Spleen (tissue), 11 donors: ENCODE data around the gene ZCWPW1. TPM values are rescaled to one million over a fixed set of nuclear protein-coding genes. Genes with fewer than 3 reads are reported as not detected.

Experiments
- DNase-seq: peaks from one replicate; pipeline ENCODE4 v3.0.0-alpha.2; 2020
- H3K27ac ChIP-seq, 8 donors: fragments of 200-600 bp; sonication (generic) in 7 of 8; 1 replicate in 4 of 8; 2 replicates in 4 of 8; pipeline versions ENCODE4 v1.5.0 to v1.8.0; 2016 to 2021; ENCODE audit warnings: inconsistent platforms in 4 of 8, mild to moderate bottlenecking in 4 of 8, moderate library complexity in 1 of 8
- H3K27me3 ChIP-seq, 7 donors: fragments of 200-600 bp; sonication (generic) in 6 of 7; replicated peaks in 1 of 7; 1 replicate in 4 of 7; 2 replicates in 3 of 7; pipeline versions ENCODE4 v1.5.0 to v1.8.0; 2016 to 2021; ENCODE audit warnings: inconsistent platforms in 3 of 7, mild to moderate bottlenecking in 1 of 7
- H3K36me3 ChIP-seq, 6 donors: fragments of 200-600 bp; sonication (generic) in 5 of 6; 1 replicate in 4 of 6; 2 replicates in 2 of 6; pipeline versions ENCODE4 v1.5.0 to v1.8.0; 2016 to 2021; ENCODE audit warnings: inconsistent platforms in 2 of 6
- H3K4me1 ChIP-seq, 6 donors: fragments of 200-600 bp; sonication (generic) in 5 of 6; 1 replicate in 3 of 6; 2 replicates in 3 of 6; pipeline versions ENCODE4 v1.5.0 to v1.8.0; 2016 to 2021; ENCODE audit warnings: inconsistent platforms in 3 of 6
- H3K4me3 ChIP-seq, 8 donors: fragments of 200-600 bp; sonication (generic) in 7 of 8; 1 replicate in 4 of 8; 2 replicates in 4 of 8; pipeline versions ENCODE4 v1.5.0 to v1.8.0; 2016 to 2021; ENCODE audit warnings: inconsistent platforms in 4 of 8, mild to moderate bottlenecking in 4 of 8, moderate library complexity in 2 of 8
- H3K9me3 ChIP-seq, 8 donors: fragments of 200-600 bp; sonication (generic) in 7 of 8; 1 replicate in 4 of 8; 2 replicates in 4 of 8; pipeline versions ENCODE4 v1.5.0 to v1.8.0; 2016 to 2021; ENCODE audit warnings: inconsistent platforms in 4 of 8
- POLR2A ChIP-seq, 3 donors: fragments of 450-650 bp; IDR thresholded peaks; one replicate each; pipeline ENCODE4 v1.5.1; 2017; ENCODE audit warnings: antibody characterized with exemption in 3 of 3, mild to moderate bottlenecking in 1 of 3
- POLR2AphosphoS5 ChIP-seq, 3 donors: sonication (generic); formaldehyde crosslinking; IDR thresholded peaks; one replicate each; pipeline ENCODE4 v1.5.1; 2017; ENCODE audit warnings: antibody characterized with exemption in 3 of 3
- WGBS, 5 donors: extraction: QIAGEN DNeasy Blood & Tissue Kit in 3 of 5; methylation state at CpG; one replicate each; pipeline versions ENCODE4 v1.1.5 to v1.1.7; 2013 to 2018; 5-methylcytosine and 5-hydroxymethylcytosine counted together
- intact Hi-C: fragments of 100-400 bp; cut with DNase I; formaldehyde crosslinking; loops from one replicate; pipeline ENCODE4 v1.15.0; 2023; ENCODE audit warnings: low total_unique reads
- polyA plus RNA-seq, 3 donors: library from polyadenylated mRNA; stranded (reverse); fragments of 200-250 nt; gene quantifications; one replicate each; pipeline ENCODE4 v1.2.1, GENCODE V29; 2013
- total RNA-seq, 7 donors: library from RNA; depleted of rRNA in 3 of 7; stranded (reverse); fragments of >200 nt in 3 of 7; fragmentation: NEBNext Ultra II Directional in 4 of 7; extraction: Animal tissue kit (Norgen Biotek cat#: 25700) in 4 of 7; gene quantifications; one replicate each; pipeline versions ENCODE4 v1.1.0 to v1.2.1, GENCODE V29; 2016 to 2021
- TF ChIP-seq, protein P1 (sequence below), 11 experiments: fragments of 200-600 bp in 7 of 11; fragments of 450-650 bp in 4 of 11; sonication (generic) in 4 of 11; IDR thresholded peaks in 8 of 11; conservative IDR thresholded peaks in 3 of 11; 1 replicate in 7 of 11; 2 replicates in 4 of 11; pipeline versions ENCODE4 v1.4.0 to v1.8.0; 2016 to 2021; ENCODE audit warnings: antibody characterized with exemption in 11 of 11, inconsistent platforms in 4 of 11, mild to moderate bottlenecking in 1 of 11
- donor health status: healthy with polysubstance abuse.
- donor health status: DM: no; HTN: no; CAD: no; lungs with moderate emphysema.
- donor health status: DM: no; HTN: no; CAD: no.
- donor health status: Bipolar disorder and iron deficiency.
- donor health status: healthy.
- donor health status: DM: no; HTN: no; CAD: no.
- donor health status: DM: yes; HTN: yes; CAD: no.

Gene ZCWPW1
- total and polyA plus RNA-seq, 10 donors = 4.5 to 42.6 (median 6.6) TPM

DNA sequence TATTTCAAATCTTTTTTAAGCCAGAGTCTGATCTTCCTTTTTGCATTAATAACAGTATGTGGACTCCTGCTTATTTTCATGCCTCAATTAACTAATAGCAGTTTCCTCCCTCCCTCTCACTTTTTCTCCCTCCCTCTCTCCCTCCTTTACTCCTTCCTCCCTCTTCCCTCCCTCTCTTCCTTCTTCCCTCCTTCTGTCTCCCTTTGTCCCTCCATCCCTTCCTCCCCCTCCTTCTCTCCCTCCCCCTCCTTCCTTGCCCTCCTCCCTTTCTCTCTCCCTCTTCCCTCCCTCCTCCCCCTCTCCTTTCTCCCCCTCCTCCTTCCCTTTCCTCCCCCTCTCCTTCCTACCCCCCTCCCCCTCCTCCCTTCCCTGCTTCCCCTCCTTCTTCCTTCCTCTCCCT lies 2.0 kb downstream of the ZCWPW1 start:
- no peak for TF ChIP-seq POLR2AphosphoS5 (IDR thresholded peaks at IDR 0.05)
- no peak for TF ChIP-seq POLR2A (IDR thresholded peaks at IDR 0.05)
- TF ChIP-seq, protein P1, sequence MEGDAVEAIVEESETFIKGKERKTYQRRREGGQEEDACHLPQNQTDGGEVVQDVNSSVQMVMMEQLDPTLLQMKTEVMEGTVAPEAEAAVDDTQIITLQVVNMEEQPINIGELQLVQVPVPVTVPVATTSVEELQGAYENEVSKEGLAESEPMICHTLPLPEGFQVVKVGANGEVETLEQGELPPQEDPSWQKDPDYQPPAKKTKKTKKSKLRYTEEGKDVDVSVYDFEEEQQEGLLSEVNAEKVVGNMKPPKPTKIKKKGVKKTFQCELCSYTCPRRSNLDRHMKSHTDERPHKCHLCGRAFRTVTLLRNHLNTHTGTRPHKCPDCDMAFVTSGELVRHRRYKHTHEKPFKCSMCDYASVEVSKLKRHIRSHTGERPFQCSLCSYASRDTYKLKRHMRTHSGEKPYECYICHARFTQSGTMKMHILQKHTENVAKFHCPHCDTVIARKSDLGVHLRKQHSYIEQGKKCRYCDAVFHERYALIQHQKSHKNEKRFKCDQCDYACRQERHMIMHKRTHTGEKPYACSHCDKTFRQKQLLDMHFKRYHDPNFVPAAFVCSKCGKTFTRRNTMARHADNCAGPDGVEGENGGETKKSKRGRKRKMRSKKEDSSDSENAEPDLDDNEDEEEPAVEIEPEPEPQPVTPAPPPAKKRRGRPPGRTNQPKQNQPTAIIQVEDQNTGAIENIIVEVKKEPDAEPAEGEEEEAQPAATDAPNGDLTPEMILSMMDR (IDR thresholded peaks at IDR 0.05 in 8 of 11, conservative IDR thresholded peaks at IDR 0.05 in 3 of 11) = no peak
- Histone ChIP-seq H3K27me3 (no peaks in the 10 kb centered on the region), H3K4me3 (no peak overlapping the region), H3K36me3 (peaks cover 0 to 12% (median 0%) of the 10 kb centered on the region in 6 donors), H3K9me3 (no peaks in the 10 kb centered on the region), H3K4me1 (peaks cover 10 to 34% (median 20%) of the 10 kb centered on the region in 6 donors), H3K27ac (no peak overlapping the region)
- no peak for DNase-seq
- intact Hi-C loops = no loop called here

GRCh38 chr7:100425347-100425746 lies 3.2 kb downstream of the ZCWPW1 start:
- H3K36me3 ChIP-seq = peaks cover 0 to 5% (median 0%) of the 10 kb centered on the region in 6 donors
- H3K27ac ChIP-seq = no peak overlapping the region
- 54 to 91% (median 87%) methylated on average over 1 of the region's 1 CpG for WGBS, 5 donors
- DNase-seq = no peak
- intact Hi-C loops = no loop called here
- H3K4me3 ChIP-seq = no peak overlapping the region
- H3K9me3 ChIP-seq = no peaks in the 10 kb centered on the region
- peaks cover 0 to 23% (median 8%) of the 10 kb centered on the region in 6 donors for H3K4me1 ChIP-seq
- H3K27me3 ChIP-seq = no peaks in the 10 kb centered on the region
- no peak for TF ChIP-seq POLR2AphosphoS5 (IDR thresholded peaks at IDR 0.05)
- TF ChIP-seq POLR2A (IDR thresholded peaks at IDR 0.05) = no peak
- TF ChIP-seq, protein P1 (IDR thresholded peaks at IDR 0.05 in 8 of 11, conservative IDR thresholded peaks at IDR 0.05 in 3 of 11) = no peak

DNA sequence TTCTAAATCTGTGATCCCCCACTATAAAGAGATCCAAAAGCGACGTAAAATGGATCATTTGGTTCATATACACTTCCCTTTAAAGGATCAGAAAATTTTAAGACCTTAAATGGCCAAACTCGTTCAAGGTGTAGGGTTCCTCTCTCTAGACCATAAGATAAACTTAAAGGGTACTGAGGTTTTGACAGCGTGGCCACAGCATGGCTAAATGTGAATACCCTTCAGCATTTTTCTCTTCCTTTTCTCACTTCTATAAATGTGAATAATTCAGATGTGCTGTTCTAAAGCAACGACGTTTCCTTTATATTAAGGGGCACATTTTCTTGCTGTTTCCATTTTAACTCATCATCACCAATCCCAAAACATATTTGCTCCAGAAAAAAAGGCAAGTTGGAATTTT lies 5.2 kb downstream of the ZCWPW1 start:
- Histone ChIP-seq H3K36me3 (peaks cover 0 to 5% (median 0%) of the 10 kb centered on the region in 6 donors), H3K4me3 (no peak overlapping the region), H3K27me3 (no peaks in the 10 kb centered on the region), H3K9me3 (no peaks in the 10 kb centered on the region), H3K4me1 (peaks cover 0 to 20% (median 8%) of the 10 kb centered on the region in 6 donors), H3K27ac (no peak overlapping the region)
- intact Hi-C loops = no loop called here
- 55 to 77% (median 69%) methylated on average over 6 of the region's 6 CpGs for WGBS, 5 donors
- DNase-seq = no peak
- TF ChIP-seq POLR2A (IDR thresholded peaks at IDR 0.05) = no peak

- Histone ChIP-seq H3K4me3 (no peak overlapping the region), H3K36me3 (peaks cover 0 to 5% (median 0%) of the 10 kb centered on the region in 6 donors), H3K4me1 (peaks cover 0 to 10% (median 0%) of the 10 kb centered on the region in 6 donors), H3K27me3 (no peaks in the 10 kb centered on the region), H3K27ac (no peak overlapping the region), H3K9me3 (no peaks in the 10 kb centered on the region)
- DNase-seq = no peak
- TF ChIP-seq, protein P1 (IDR thresholded peaks at IDR 0.05 in 8 of 11, conservative IDR thresholded peaks at IDR 0.05 in 3 of 11) = no peak
- WGBS, 5 donors = 69 to 84% (median 74%) methylated on average over 1 of the region's 1 CpG
- intact Hi-C loops = no loop called here
Observed at GRCh38 chr7:100419660-100420226, 8.8 kb downstream of the ZCWPW1 start.
